ENCODE measurements around the gene XCL1.
A peak's percentile ranks its signal among the peaks of the same experiment; 100 is the strongest.

Gene XCL1

GRCh38 chr1:168606096-168606495, 29.7 kb downstream of the XCL1 start:
- no peak for DNase-seq (ENCODE audit: low read depth)

GRCh38 chr1:168607872-168608428, 31.5 kb downstream of the XCL1 start:
- DNase-seq (ENCODE audit: low read depth): no peak

DNA sequence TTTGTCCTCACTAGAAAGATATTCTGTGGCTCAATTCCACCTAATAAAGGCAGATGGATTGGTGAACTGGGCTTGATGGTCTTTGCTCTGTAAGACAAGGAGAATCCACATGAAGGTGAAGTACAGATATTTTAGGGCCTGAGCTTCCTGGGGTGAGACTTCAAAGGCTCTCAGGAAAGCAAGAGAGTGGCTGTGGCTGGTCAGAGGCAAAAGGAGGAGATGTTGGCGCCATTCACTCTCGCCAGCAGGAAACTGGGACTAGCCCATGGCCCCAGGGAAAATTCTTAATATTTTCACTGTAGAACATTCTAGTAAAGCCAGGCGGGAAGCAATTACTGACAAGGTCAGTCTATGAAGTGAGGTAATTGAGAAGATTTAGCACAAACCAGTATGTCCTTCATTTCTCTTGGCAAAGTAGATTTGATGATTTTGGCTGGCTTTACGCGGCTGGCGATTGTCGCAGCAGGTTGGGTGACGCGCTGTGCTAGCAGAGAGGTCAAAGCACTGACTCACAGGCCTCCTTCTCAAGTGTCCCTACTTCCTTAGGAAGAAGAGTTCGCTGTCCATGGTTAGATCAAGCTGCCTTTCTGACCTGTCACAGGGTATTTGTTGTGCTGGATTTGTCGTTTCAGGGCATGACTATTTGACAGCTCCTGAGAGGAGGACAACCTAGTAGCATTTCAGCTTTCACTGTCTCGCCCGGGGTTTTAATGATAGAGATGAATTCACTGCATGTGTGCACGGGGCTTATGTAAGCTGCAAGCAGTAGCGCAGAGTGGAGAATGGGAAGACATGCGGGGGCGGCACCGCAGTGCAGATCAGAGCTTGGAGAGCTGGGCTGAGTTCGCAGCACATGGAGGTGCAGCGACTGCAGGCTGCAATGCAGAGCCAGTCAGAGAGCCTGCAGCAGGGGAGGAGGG, 32.7 kb downstream of the XCL1 start:
- DNase-seq (ENCODE audit: low read depth): no peak

- no peak for DNase-seq (ENCODE audit: low read depth)
Observed at GRCh38 chr1:168609741-168610510, 33.5 kb downstream of the XCL1 start.

GRCh38 chr1:168613038-168613451, 36.6 kb downstream of the XCL1 start:
- DNase-seq (ENCODE audit: low read depth): no peak

- no peak for DNase-seq (ENCODE audit: low read depth)
Observed at GRCh38 chr1:168613691-168614231, 37.4 kb downstream of the XCL1 start.

- no peak for DNase-seq (ENCODE audit: low read depth)
Observed at GRCh38 chr1:168614235-168614634, 37.8 kb downstream of the XCL1 start.

DNA sequence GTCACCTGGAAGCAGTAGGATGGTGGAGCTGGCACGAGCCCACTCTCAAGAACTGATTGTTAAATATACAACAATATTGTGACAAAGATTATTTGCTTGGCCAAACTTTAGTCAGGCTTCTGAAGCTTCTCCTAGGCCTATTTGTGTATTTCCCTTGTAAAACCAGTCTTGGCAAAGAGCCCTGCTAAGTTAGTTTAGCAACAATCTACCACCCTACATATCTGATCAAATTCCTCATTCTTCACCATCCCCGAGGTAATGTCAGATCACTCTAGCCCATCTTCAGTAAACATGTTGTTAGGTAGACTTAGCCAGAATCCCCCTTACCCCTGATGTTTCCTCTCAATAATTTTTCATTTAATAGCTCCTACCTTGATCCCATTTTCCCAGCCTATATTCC, 39.6 kb downstream of the XCL1 start:
- DNase-seq (ENCODE audit: low read depth): no peak

- no peak for DNase-seq (ENCODE audit: low read depth)
Observed at GRCh38 chr1:168617974-168618750, 41.8 kb downstream of the XCL1 start.

GRCh38 chr1:168618886-168619285, 42.5 kb downstream of the XCL1 start:
- DNase-seq (ENCODE audit: low read depth): no peak

GRCh38 chr1:168621356-168621755, 45.0 kb downstream of the XCL1 start:
- no peak for DNase-seq (ENCODE audit: low read depth)

DNA sequence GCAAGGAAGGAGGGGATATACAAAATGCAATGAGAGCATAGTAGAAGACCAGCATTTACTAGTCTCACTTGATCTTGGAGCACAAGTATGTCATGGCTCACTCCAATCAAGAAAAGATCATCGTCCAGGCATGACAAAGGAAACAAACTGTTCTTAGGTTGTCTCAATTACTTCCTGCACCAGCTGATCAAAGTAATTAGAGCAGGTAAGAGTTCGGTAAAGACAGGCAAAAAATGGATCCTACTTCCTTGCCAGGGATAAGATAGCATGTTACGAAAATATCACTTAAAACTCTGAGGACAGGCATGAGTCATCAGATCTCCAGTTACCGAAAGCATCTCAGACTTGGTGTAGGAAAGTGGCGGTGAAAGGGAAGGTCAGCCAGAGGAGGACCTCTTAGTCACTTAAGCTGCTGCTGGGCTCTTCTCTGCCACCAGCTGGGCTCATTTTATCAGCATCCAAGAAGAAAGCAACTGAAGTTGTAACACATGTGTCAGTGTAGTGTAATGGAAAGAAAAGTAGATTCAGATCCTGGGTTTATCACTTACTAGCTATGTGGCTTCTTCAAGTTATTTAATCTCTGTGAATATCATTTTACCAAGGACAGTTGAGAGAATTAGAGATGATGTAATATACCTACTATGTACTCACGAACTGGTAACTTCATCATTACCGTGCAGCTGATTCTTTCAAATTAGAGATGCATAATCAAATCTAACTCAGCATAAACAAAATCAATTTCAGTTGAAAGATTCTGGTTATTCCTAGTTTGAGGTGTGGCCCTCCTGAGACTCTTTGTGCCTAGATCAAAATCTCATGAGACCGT, 46.8 kb downstream of the XCL1 start:
- DNase-seq (ENCODE audit: low read depth): peak; percentile 38

GRCh38 chr1:168623831-168624230, 47.4 kb downstream of the XCL1 start:
- no peak for DNase-seq (ENCODE audit: low read depth)

GRCh38 chr1:168626326-168626725, 49.9 kb downstream of the XCL1 start:
- DNase-seq (ENCODE audit: low read depth): no peak

- DNase-seq (ENCODE audit: low read depth): no peak
Observed at GRCh38 chr1:168627370-168627769, 51.0 kb downstream of the XCL1 start.

DNA sequence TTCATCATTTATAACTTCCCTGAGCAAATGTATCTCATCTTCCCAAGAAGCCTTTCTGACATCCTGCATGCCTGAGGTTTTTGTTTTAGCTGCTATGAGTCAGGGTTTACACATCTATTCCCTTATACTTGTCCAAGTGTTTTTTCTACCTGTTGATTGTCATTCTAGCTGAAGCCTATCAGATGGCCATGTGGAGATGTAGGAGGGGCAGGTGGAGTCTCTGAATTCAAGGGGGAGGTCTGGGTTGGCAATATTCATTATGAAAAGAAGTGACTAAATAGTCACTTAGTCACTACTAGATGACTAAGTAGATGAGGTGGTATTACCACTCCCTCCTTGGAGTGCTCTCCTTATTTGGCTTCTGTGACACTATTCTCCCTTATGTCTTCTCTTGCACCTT, 52.4 kb downstream of the XCL1 start:
- DNase-seq (ENCODE audit: low read depth): no peak

- no peak for DNase-seq (ENCODE audit: low read depth)
Observed at GRCh38 chr1:168629466-168629865, 53.1 kb downstream of the XCL1 start.
